Peyer's patch (tissue), 4 donors: Measurements from ENCODE around the gene MRPL30. TPM values are rescaled to one million over a fixed set of nuclear protein-coding genes. Genes with fewer than 3 reads are reported as not detected.
"Not testable (repeated sequence)": the region's sequence is repeated elsewhere in the genome, so short reads cannot be mapped to it uniquely, and the experiment has no call there.

ENCODE experiments used
- DNase-seq, 3 donors: peaks; one replicate each; pipeline ENCODE4 v3.0.0-alpha.2; 2017 to 2019
- H3K27ac ChIP-seq, 4 donors: fragments of 200-600 bp; sonication (generic); one replicate each; pipeline ENCODE4 v1.5.1; 2016 to 2019
- H3K27me3 ChIP-seq, 2 donors: fragments of 200-600 bp; sonication (generic); one replicate each; pipeline ENCODE4 v1.5.1; 2019
- H3K36me3 ChIP-seq, 3 donors: fragments of 200-600 bp; sonication (generic); one replicate each; pipeline ENCODE4 v1.5.1; 2016 to 2019
- H3K4me1 ChIP-seq, 4 donors: fragments of 200-600 bp; sonication (generic); one replicate each; pipeline ENCODE4 v1.5.1; 2016 to 2019
- H3K4me3 ChIP-seq, 4 donors: fragments of 200-600 bp; sonication (generic); 1 replicate in 3 of 4; 2 replicates in 1 of 4; pipeline ENCODE4 v1.5.1; 2016 to 2019; ENCODE audit warnings: mild to moderate bottlenecking in 1 of 4
- H3K9me3 ChIP-seq, 4 donors: fragments of 200-600 bp; sonication (generic); one replicate each; pipeline ENCODE4 v1.5.1; 2016 to 2019; ENCODE audit warnings: mild to moderate bottlenecking in 1 of 4
- POLR2A ChIP-seq, 2 donors: fragments of 450-650 bp; IDR thresholded peaks; one replicate each; pipeline ENCODE4 v1.5.1; 2017; ENCODE audit warnings: antibody characterized with exemption in 2 of 2, mild to moderate bottlenecking in 2 of 2, moderate library complexity in 2 of 2
- total RNA-seq, 4 donors: library from RNA; depleted of rRNA; stranded (reverse); fragments of >200 nt; gene quantifications; one replicate each; pipeline ENCODE4 v1.1.0, GENCODE V29; 2016
- TF ChIP-seq, protein P1 (sequence below), 6 experiments: fragments of 450-650 bp in 4 of 6; fragments of 200-600 bp in 2 of 6; sonication (generic) in 1 of 6; IDR thresholded peaks; one replicate each; pipeline ENCODE4 v1.5.1; 2017 to 2019; ENCODE audit warnings: antibody characterized with exemption in 6 of 6, mild to moderate bottlenecking in 3 of 6, moderate library complexity in 1 of 6

The MRPL30 gene
- total RNA-seq, 4 donors from 2014 or later, result 17.1 to 38.0 (median 23.8) TPM

DNA sequence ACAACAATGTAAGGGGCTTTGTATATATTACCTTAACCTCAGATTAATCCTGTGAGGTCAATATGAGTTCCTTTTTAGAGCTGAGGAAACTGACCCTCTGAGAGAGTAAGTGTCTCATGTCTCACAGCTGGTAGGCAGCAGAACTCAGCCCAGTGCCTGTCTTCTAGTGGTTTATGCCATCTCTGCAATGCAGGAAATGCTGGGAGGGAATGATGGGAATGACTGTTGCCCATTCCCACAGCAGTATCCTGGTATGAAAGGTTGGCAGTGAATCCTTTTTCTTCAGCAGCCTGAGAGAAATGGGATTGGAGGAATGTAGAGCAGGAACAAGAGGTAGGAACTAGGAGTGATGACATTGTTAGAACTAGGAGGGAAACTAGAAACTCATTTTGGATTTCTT lies 6.0 kb downstream of the MRPL30 start:
- Histone ChIP-seq H3K4me1 (peaks cover 0 to 7% (median under 1%) of the 10 kb centered on the region in 4 donors), H3K9me3 (no peaks in the 10 kb centered on the region), H3K27me3 (no peaks in the 10 kb centered on the region), H3K36me3 (peaks cover 0 to 49% (median 0%) of the 10 kb centered on the region in 3 donors), H3K4me3 (no peak overlapping the region), H3K27ac (no peak overlapping the region)
- no peak for TF ChIP-seq POLR2A (IDR thresholded peaks at IDR 0.05)
- TF ChIP-seq, protein P1, sequence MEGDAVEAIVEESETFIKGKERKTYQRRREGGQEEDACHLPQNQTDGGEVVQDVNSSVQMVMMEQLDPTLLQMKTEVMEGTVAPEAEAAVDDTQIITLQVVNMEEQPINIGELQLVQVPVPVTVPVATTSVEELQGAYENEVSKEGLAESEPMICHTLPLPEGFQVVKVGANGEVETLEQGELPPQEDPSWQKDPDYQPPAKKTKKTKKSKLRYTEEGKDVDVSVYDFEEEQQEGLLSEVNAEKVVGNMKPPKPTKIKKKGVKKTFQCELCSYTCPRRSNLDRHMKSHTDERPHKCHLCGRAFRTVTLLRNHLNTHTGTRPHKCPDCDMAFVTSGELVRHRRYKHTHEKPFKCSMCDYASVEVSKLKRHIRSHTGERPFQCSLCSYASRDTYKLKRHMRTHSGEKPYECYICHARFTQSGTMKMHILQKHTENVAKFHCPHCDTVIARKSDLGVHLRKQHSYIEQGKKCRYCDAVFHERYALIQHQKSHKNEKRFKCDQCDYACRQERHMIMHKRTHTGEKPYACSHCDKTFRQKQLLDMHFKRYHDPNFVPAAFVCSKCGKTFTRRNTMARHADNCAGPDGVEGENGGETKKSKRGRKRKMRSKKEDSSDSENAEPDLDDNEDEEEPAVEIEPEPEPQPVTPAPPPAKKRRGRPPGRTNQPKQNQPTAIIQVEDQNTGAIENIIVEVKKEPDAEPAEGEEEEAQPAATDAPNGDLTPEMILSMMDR (IDR thresholded peaks at IDR 0.05), result no peak
- no peak for DNase-seq

DNA sequence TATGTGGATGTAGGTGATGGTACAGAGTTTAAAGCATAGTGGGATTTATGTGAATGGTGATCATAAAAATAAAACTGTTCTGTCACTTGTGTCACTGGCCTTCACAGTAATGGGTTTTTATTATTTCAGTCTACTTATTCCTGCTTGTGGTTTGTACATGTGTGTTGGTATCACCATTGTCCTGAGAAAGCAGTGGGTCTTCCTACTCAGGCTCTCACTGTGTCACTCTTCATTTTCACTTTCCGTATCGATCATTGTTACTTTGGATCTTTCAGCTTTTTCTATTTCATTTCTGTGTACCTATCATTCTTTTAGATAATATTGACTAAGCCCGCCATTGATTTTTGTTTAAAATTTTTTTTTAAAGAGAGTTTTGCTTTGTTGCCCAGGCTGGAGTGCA lies 7.4 kb downstream of the MRPL30 start:
- TF ChIP-seq, protein P1 (IDR thresholded peaks at IDR 0.05), result no peak
- TF ChIP-seq POLR2A (IDR thresholded peaks at IDR 0.05), result no peak
- Histone ChIP-seq H3K4me3 (no peak overlapping the region), H3K9me3 (no peaks in the 10 kb centered on the region), H3K36me3 (peaks cover 0 to 54% (median 0%) of the 10 kb centered on the region in 3 donors), H3K27me3 (no peaks in the 10 kb centered on the region), H3K27ac (no peak overlapping the region), H3K4me1 (no peaks in the 10 kb centered on the region)
- DNase-seq, result no peak

DNA sequence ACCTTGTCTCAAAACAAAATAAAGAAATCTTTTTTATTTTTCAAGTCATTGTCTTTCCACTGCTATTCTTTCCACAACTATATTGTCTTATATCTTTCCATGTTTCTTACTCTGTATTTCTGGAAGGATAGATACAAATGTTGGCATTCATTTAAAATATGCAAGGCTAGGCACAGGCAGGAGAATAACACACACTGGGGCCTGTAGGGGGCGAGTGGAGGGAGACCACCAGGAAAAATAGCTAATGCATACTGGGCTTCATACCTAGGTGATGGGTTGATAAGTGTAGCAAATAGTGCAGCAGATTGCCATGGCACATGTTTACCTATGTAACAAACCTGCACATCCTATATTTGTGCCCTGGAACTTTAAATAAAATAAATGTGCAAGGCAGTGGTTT lies 9.6 kb downstream of the MRPL30 start:
- peaks cover 0 to 62% (median 0%) of the 10 kb centered on the region in 3 donors for H3K36me3 ChIP-seq
- no peak for DNase-seq
- no peaks in the 10 kb centered on the region for H3K9me3 ChIP-seq
- no peak overlapping the region for H3K27ac ChIP-seq
- TF ChIP-seq, protein P1 (IDR thresholded peaks at IDR 0.05), result no peak
- no peak for TF ChIP-seq POLR2A (IDR thresholded peaks at IDR 0.05)
- no peaks in the 10 kb centered on the region for H3K4me1 ChIP-seq
- no peak overlapping the region for H3K4me3 ChIP-seq
- H3K27me3 ChIP-seq, result no peaks in the 10 kb centered on the region

- not testable (repeated sequence) for H3K4me1 ChIP-seq, H3K9me3 ChIP-seq, H3K27ac ChIP-seq, H3K27me3 ChIP-seq, DNase-seq, H3K4me3 ChIP-seq
- H3K36me3 ChIP-seq, result peaks cover 0 to 73% (median 0%) of the 10 kb centered on the region in 3 donors
Observed at GRCh38 chr2:99192364-99192763, 11.4 kb downstream of the MRPL30 start.

GRCh38 chr2:99198103-99198841 lies 17.3 kb downstream of the MRPL30 start:
- Histone ChIP-seq H3K36me3 (peaks cover 0 to 27% (median 0%) of the 10 kb centered on the region in 3 donors), H3K4me1 (no peaks in the 10 kb centered on the region), H3K27ac (no peak overlapping the region), H3K9me3 (no peaks in the 10 kb centered on the region), H3K27me3 (no peaks in the 10 kb centered on the region), H3K4me3 (no peak overlapping the region)
- TF ChIP-seq, protein P1 (IDR thresholded peaks at IDR 0.05), result no peak
- TF ChIP-seq POLR2A (IDR thresholded peaks at IDR 0.05), result no peak
- DNase-seq, result no peak

GRCh38 chr2:99200076-99200800 lies 19.3 kb downstream of the MRPL30 start:
- no peak for TF ChIP-seq POLR2A (IDR thresholded peaks at IDR 0.05)
- TF ChIP-seq, protein P1 (IDR thresholded peaks at IDR 0.05), result no peak
- H3K27ac ChIP-seq, result no peak overlapping the region
- peaks cover 0 to 22% (median 0%) of the 10 kb centered on the region in 3 donors for H3K36me3 ChIP-seq
- no peak for DNase-seq
- no peak overlapping the region for H3K4me3 ChIP-seq
- H3K4me1 ChIP-seq, result no peaks in the 10 kb centered on the region
- H3K27me3 ChIP-seq, result no peaks in the 10 kb centered on the region
- no peaks in the 10 kb centered on the region for H3K9me3 ChIP-seq
